Tongue (tissue), 2 donors: ENCODE data around the gene GCNA. TPM values are rescaled to one million over a fixed set of nuclear protein-coding genes. Genes with fewer than 3 reads are reported as not detected.
A peak's percentile ranks its signal among the peaks of the same experiment; 100 is the strongest.
"Not testable (repeated sequence)": the region's sequence is repeated elsewhere in the genome, so short reads cannot be mapped to it uniquely, and the experiment has no call there.

Experiments used
- DNase-seq: peaks from one replicate; pipeline ENCODE4 v3.0.0-alpha.2; 2015
- total RNA-seq: library from RNA; depleted of rRNA; stranded (reverse); fragments of >200 nt; gene quantifications from one replicate; pipeline ENCODE4 v1.2.3, GENCODE V29; 2014

GCNA gene
- total RNA-seq, 1 donor from 2014 or later, result 3.2 TPM

DNA sequence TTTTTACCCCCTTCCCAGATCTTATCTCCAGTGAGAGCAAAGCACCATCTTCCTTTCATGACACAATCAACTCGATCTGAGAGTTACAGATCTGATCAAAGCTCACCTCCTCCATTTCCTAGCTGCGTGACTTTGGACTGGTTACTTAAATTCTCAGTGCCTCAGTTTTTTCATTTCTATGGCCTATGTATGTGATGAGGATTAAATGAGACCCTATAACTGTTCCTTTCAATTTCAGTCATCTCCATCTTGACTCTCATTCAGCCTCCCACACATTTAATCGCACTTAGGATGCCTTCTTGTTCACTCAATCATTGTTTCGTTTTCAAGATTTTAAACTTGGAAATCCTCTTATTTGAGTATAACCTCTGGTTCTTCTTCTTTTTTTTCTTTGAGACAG, 60.2 kb downstream of the GCNA start:
- DNase-seq, result no peak

DNA sequence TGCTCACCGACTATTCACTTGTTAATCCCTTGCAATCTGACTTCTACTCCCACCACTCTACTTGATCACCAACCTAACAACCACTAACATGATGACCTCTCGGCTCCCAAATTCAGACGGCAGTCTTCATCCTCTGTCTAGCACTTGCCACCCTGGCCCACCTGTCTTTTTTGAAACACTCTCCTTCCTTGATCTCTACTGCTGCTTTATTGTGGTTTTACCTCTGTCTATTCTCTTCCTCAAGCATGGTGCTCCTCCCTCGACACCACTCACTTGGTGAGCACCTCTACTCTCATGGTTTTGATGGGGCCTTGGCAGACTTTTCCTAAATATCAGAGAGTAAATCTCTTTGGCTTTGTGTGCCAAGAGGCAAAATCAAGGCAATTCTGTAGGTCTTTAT, 61.8 kb downstream of the GCNA start:
- no peak for DNase-seq

DNA sequence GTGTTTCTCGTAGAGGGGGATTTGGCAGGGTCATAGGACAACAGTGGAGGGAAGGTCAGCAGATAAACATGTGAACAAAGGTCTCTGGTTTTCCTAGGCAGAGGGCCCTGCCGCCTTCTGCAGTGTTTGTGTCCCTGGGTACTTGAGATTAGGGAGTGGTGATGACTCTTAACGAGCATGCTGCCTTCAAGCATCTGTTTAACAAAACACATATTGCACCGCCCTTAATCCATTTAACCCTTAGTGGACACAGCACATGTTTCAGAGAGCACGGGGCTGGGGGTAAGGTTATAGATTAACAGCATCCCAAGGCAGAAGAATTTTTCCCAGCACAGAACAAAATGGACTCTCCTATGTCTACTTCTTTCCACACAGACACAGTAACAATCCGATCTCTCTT, 66.2 kb downstream of the GCNA start:
- DNase-seq, result not testable (repeated sequence)

DNA sequence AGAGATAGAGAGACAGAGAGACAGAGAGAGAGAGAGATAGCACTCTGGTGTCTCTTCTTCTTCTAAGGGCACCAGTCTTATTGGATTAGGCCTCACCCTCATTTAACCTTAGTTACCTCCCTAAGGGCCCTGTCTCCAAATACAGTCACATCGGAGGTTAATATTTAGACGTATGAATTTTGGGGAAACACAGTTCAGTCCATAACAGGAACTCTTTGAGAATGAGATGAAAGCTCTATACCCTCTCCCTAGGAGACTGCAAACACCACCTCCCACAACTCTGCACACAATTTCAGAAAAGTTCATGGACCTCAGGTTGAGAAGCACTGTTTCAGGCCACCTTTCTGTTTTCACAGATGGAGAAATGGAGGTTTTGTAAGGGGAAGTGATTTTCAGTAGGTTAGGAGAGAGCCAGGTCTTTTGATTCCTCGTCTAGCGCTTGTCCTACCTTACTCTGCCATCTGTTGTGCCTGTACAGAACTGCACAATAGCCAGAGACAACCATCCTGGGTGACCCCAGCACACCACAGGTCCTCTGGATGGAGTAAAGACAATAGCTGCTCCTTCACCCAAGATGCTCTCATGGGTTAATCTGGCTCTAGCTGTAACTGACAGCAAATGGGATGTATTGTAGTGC, 72.2 kb downstream of the GCNA start:
- no peak for DNase-seq

DNA sequence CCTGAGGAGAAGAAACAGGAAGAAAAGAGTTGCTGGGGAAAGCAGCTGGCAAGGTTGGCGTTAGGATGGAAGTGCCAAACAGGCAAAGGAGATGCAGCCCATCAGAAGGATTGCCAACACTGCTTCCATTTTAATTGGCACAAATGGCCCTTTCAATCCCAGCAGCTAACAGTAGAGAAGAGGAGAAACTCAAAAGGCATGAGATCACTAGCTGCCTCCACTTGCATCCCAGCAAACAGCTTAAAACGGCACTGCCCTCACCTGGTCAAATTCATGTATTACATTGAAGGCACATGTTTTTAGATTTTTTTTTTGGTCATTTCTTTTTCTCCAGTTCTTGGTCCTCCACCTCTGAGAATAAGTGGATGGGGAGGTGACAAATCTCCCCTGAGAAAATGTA, 74.2 kb downstream of the GCNA start:
- DNase-seq, result peak; percentile 77

DNA sequence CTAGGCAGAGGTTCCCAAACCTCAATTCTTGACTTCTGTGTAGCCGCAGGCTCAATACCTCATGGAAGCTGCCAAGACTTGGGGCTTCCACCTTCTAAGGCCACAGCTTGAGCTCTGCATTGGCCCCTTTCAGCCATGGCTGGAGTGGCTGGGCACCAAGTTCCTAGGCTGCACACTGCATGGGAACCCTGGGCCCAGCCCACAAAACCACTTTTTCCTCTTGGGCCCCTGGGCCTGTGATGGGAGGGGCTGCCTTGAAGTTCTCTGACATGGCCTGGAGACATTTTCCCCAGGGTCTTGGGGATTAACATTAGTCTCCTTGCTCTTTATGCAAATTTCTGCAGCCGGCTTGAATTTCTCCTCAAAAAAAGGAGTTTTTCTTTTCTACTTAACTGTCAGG, 75.1 kb downstream of the GCNA start:
- DNase-seq, result no peak

DNA sequence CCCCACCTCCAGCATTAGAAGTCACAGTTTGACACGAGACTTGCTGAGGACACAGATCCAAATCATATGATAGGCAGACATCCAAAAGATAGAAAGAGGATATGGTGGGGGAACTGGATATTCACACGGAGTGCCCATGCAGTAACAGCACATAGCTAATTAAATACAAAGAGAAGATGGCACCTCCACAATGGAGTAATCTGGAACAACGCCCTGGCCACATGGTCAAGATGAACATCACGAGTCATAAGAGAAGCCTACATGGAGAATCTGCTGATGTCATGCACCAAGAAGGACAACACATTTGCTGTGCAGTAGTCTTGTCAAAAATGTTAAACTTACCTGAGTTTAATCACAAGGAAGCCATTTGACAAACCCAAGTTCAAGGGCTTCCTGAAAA, 79.0 kb downstream of the GCNA start:
- no peak for DNase-seq

DNA sequence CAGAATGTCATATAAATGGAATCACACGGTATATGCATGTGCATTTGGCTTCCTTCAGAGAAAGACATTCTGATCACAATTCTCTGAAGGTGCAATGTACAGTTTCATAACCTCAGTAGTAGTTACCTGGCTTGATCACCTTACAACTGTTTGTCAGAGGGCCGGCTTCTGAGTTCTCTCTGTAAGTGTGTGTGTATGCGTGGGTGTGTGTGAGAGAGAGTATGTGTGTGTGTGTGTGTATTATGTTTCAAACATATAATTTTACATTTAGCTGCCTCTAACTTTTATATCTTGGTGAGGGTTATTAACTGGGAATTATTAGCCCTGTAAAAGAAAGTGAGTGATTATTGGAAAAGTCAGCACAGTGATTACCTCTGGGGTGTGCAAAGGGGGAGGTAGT, 81.1 kb downstream of the GCNA start:
- DNase-seq, result no peak

DNA sequence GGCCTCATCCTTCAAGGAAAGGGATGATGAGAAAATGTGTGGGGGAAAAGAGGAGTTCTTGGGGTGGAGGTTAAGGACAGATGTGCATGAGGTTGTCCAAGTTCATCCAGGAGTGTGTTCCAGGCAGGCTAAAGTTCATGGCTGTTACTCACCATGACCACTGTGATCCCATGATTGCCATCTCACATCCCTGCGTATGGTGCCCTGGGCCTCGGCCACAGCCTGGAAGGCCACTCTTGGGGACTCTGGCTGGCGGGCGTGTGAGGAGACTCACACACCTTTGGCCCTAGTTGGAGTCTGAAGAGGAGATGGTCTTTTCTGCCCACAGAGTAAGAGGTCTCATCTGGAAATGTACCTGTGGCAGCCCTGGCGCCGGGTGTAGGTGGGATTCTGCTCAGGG, 81.7 kb downstream of the GCNA start:
- no peak for DNase-seq

DNA sequence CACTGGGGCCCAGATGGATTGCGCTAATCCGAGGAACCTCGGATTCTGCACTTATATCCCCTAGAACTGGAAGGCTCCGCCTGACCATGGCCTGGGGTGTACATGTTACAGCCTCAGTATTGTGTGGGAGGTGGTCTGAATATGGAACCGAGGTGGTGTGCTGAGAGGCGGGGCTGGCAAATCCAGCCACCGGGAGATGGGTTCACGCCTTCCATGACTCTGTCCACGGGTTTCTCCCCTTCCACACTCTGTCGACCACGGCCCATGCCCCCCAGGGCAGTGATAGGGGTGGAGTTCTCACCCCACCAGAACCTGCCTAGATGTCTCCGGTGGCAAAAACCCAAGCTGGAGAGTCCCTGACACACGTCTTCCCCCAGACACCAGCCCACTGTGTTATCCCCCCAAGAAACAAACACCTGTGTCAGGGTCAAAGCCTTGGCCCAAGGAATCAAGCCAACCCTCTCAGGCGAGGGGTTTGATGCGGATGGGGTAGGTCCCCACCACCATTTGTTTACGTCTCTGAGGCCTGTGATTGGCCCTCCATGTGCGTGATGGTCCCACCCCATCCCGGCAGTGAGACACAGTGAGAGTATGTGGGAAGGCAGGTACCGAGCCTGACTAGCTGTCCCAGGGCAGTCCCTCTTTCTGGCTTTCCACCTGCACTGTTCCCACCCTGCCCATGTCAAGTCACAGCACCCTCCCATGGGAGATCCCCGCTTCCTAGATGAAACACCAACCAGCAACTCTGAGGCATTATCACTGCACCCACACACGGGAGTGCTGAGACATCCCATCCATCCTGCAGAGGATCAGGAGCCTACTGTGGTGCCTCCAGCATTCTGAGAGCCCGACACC, 82.6 kb downstream of the GCNA start:
- DNase-seq, result no peak

DNA sequence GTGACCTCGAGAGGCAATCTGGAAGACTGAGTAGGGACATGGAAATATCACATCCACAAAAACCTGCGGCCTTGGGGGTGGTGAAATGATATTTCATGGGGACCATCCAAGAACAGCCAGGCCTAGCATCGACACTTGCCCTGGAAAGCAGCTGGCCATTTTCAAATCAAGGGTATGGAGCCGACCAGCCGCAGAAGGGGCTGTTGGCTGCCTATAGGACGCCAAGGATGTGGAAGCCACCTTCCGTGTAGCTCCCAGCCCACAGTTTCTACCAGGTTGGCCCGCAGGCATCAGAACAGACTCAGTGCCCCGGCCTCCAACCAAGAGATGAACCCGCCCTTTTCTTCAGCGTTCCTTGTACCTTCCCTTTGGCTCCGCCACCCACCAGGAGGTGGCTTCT, 83.7 kb downstream of the GCNA start:
- no peak for DNase-seq

DNA sequence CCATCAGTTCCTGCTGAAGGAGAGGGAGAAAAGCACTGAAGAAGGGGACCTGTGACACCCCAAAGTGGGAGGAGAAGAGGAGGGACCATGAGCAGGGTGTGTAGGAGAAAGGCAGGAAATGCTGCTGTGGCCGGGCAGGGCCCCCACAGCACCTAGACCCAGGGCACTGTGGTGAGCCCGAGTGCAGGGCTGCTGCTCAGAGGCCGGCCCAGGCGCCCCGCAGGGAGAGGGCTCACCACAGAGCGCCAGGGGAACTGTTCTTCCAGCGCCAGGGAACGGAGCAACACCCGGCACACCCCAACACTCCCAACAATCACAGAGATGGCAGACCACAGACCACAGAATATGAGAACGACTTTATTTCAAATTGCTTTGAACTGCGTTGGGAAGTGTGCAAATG, 84.4 kb downstream of the GCNA start:
- not testable (repeated sequence) for DNase-seq

Other genes with a start within 250 kb of the GCNA start
- gene TAF1, start 212.1 kb upstream of the GCNA start, total RNA-seq, result 66.6 TPM
- gene OGT, start 45.3 kb upstream of the GCNA start, total RNA-seq, result 194 TPM
- gene CXCR3, start 40.1 kb downstream of the GCNA start, total RNA-seq, result 0.92 TPM
- not detected for gene CXorf49, start 139.8 kb downstream of the GCNA start, total RNA-seq
- gene CXorf49B, start 184.9 kb downstream of the GCNA start, total RNA-seq, result not detected